Measurements from ENCODE around the gene IFT25. TPM values are rescaled to one million over a fixed set of nuclear protein-coding genes. Genes with fewer than 3 reads are reported as not detected.

Gene IFT25
- total and polyA plus RNA-seq, 2 donors from 2014 or later = 29.9 to 36.7 TPM

GRCh38 chr1:53942127-53942957, 3.2 kb downstream of the IFT25 start:
- H3K36me3 ChIP-seq (ENCODE audit: control insufficient read depth in 2 of 3, insufficient read depth in 3 of 3, low read length in 3 of 3) = no peaks in the 10 kb centered on the region
- TF ChIP-seq, protein P1, sequence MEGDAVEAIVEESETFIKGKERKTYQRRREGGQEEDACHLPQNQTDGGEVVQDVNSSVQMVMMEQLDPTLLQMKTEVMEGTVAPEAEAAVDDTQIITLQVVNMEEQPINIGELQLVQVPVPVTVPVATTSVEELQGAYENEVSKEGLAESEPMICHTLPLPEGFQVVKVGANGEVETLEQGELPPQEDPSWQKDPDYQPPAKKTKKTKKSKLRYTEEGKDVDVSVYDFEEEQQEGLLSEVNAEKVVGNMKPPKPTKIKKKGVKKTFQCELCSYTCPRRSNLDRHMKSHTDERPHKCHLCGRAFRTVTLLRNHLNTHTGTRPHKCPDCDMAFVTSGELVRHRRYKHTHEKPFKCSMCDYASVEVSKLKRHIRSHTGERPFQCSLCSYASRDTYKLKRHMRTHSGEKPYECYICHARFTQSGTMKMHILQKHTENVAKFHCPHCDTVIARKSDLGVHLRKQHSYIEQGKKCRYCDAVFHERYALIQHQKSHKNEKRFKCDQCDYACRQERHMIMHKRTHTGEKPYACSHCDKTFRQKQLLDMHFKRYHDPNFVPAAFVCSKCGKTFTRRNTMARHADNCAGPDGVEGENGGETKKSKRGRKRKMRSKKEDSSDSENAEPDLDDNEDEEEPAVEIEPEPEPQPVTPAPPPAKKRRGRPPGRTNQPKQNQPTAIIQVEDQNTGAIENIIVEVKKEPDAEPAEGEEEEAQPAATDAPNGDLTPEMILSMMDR (IDR thresholded peaks at IDR 0.05; ENCODE audit: borderline replicate concordance, extremely low read depth, insufficient read depth) = no peak
- H3K9ac ChIP-seq (ENCODE audit: low read length in 3 of 3) = no peak overlapping the region
- DNase-seq (no peak), FAIRE-seq (no peak)
- peaks cover 0 to 12% (median 0%) of the 10 kb centered on the region in 3 donors for H3K4me1 ChIP-seq (ENCODE audit: control insufficient read depth in 2 of 3, insufficient read depth in 2 of 3, low read depth in 1 of 3, low read length in 3 of 3)
- no peaks in the 10 kb centered on the region for H3K9me3 ChIP-seq (ENCODE audit: control insufficient read depth in 2 of 3, insufficient read depth in 1 of 3, low read length in 3 of 3)
- H3K27me3 ChIP-seq (ENCODE audit: control insufficient read depth, insufficient read depth, low read length) = no peaks in the 10 kb centered on the region
- no peak overlapping the region for H3K27ac ChIP-seq (ENCODE audit: low read depth in 2 of 2, low read length in 2 of 2)
- no peak overlapping the region for H3K4me3 ChIP-seq (ENCODE audit: low read length in 3 of 3)
- intact Hi-C loops (cut with DNase I) = loop anchor here (10.0 kb wide), 1 partner anchor 48 kb away; the partner anchor contains the start of gene DIO1

GRCh38 chr1:53938136-53938830, 7.2 kb downstream of the IFT25 start:
- no peak overlapping the region for H3K27ac ChIP-seq (ENCODE audit: low read depth in 2 of 2, low read length in 2 of 2)
- peaks cover 0 to 2% (median 0%) of the 10 kb centered on the region in 3 donors for H3K36me3 ChIP-seq (ENCODE audit: control insufficient read depth in 2 of 3, insufficient read depth in 3 of 3, low read length in 3 of 3)
- H3K9me3 ChIP-seq (ENCODE audit: control insufficient read depth in 2 of 3, insufficient read depth in 1 of 3, low read length in 3 of 3) = no peaks in the 10 kb centered on the region
- no peak overlapping the region for H3K4me3 ChIP-seq (ENCODE audit: low read length in 3 of 3)
- DNase-seq = no peak
- TF ChIP-seq, protein P1 (IDR thresholded peaks at IDR 0.05; ENCODE audit: borderline replicate concordance, extremely low read depth, insufficient read depth) = no peak
- intact Hi-C loops (cut with DNase I) = no loop called here
- H3K27me3 ChIP-seq (ENCODE audit: control insufficient read depth, insufficient read depth, low read length) = no peaks in the 10 kb centered on the region
- no peak for FAIRE-seq
- H3K4me1 ChIP-seq (ENCODE audit: control insufficient read depth in 2 of 3, insufficient read depth in 2 of 3, low read depth in 1 of 3, low read length in 3 of 3) = no peaks in the 10 kb centered on the region
- no peak overlapping the region for H3K9ac ChIP-seq (ENCODE audit: low read length in 3 of 3)

- H3K4me3 ChIP-seq (ENCODE audit: low read length in 3 of 3) = no peak overlapping the region
- H3K27ac ChIP-seq (ENCODE audit: low read depth in 2 of 2, low read length in 2 of 2) = no peak overlapping the region
- TF ChIP-seq, protein P1 (IDR thresholded peaks at IDR 0.05; ENCODE audit: borderline replicate concordance, extremely low read depth, insufficient read depth) = no peak
- H3K4me1 ChIP-seq (ENCODE audit: control insufficient read depth in 2 of 3, insufficient read depth in 2 of 3, low read depth in 1 of 3, low read length in 3 of 3) = no peaks in the 10 kb centered on the region
- DNase-seq = no peak
- H3K9me3 ChIP-seq (ENCODE audit: control insufficient read depth in 2 of 3, insufficient read depth in 1 of 3, low read length in 3 of 3) = no peaks in the 10 kb centered on the region
- H3K9ac ChIP-seq (ENCODE audit: low read length in 3 of 3) = no peak overlapping the region
- FAIRE-seq = no peak
- no peaks in the 10 kb centered on the region for H3K27me3 ChIP-seq (ENCODE audit: control insufficient read depth, insufficient read depth, low read length)
- intact Hi-C loops (cut with DNase I) = no loop called here
- peaks cover 0 to 2% (median 0%) of the 10 kb centered on the region in 3 donors for H3K36me3 ChIP-seq (ENCODE audit: control insufficient read depth in 2 of 3, insufficient read depth in 3 of 3, low read length in 3 of 3)
Observed at GRCh38 chr1:53936430-53936829, 9.1 kb downstream of the IFT25 start.

All from kidney (tissue), 14 donors.